Right lung (tissue), 5 donors: ENCODE results near the gene GHRL. TPM values are rescaled to one million over a fixed set of nuclear protein-coding genes. Genes with fewer than 3 reads are reported as not detected.

Source experiments
- DNase-seq, 2 donors: peaks; one replicate each; pipeline ENCODE4 v3.0.0-alpha.2; 2013
- polyA plus RNA-seq, 5 donors: library from polyadenylated mRNA; unstranded; fragments of 120-200 nt; gene quantifications; one replicate each; pipeline versions ENCODE4 v1.2.1 to v1.2.3, GENCODE V29; 2013; ENCODE audit warnings: inconsistent platforms in 1 of 5, low replicate concordance in 1 of 5; ENCODE audit not compliant: insufficient read length in 5 of 5, insufficient read depth in 1 of 5

The GHRL gene
- polyA plus RNA-seq, 5 donors, result 69.0 to 204 (median 110) TPM

- DNase-seq, result no peak
Measured at GRCh38 chr3:10247679-10248183, 45.0 kb downstream of the GHRL start.

DNA sequence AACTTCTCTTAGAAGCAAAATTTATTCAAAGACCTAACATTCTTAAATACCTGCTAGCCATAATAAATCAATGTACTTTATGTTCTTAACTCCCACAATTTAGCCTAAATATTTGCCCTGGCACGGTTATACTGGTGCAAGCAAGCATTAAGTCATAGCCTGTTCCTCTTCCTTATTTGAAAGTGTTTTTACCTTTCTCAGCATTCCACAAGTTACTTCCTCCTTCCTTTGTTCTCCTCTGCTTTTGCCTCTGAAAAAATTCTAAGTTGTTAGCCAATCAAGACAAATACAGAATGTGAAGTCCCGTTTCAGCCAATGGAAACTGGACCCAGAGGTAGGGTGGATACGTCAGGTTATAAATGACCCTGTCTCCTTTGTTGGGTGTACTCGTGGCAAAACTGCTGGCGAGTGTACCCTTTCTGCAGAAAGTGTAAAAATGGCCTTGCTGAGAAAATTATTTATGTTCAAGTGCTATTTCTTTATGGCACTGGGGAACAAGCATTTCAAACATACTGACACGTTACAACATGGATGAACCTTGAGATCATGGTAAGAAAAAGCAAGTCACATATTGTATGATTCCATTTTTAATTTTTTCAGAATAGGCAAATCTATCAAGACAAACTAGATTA lies 47.5 kb downstream of the GHRL start:
- DNase-seq, result no peak

DNA sequence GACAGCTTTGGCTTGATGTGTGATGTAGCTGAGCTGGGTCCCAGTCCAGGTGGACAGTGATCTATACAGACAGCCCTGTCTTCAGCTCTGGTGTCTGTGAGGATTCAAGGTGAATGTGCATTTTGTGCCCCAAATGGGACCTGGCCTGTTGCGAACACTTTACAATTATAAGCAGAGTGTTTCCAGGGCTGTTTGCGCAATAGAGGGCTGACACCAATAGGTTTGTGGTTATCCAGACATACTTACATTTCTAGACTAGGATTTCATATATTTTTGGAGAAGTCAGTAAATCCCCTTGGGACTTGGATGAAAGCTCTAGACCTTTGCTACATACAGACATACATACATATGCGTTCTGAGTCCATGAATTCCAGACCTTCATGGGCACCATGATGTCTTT lies 48.7 kb downstream of the GHRL start:
- DNase-seq, result no peak

- no peak for DNase-seq
Measured at GRCh38 chr3:10242182-10243065, 50.3 kb downstream of the GHRL start.

DNA sequence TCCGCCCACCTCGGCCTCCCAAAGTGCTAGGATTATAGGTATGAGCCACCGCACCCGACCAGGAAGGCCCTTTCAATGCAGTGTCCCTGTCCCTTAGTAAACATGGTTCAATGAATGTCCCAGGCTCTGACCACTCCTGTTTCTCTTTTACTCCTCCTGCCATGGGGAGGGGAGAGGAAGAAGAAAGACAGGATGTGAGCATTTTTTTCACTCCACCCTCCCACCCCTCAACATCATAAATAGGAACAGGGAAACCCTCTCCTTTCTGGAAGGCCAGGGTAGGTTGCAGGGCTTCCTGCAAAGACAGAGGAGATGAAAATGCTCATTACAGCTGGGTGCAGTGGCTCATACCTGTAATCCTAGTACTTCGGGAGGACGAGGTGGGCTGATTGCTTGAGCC lies 51.9 kb downstream of the GHRL start:
- DNase-seq, result no peak

DNA sequence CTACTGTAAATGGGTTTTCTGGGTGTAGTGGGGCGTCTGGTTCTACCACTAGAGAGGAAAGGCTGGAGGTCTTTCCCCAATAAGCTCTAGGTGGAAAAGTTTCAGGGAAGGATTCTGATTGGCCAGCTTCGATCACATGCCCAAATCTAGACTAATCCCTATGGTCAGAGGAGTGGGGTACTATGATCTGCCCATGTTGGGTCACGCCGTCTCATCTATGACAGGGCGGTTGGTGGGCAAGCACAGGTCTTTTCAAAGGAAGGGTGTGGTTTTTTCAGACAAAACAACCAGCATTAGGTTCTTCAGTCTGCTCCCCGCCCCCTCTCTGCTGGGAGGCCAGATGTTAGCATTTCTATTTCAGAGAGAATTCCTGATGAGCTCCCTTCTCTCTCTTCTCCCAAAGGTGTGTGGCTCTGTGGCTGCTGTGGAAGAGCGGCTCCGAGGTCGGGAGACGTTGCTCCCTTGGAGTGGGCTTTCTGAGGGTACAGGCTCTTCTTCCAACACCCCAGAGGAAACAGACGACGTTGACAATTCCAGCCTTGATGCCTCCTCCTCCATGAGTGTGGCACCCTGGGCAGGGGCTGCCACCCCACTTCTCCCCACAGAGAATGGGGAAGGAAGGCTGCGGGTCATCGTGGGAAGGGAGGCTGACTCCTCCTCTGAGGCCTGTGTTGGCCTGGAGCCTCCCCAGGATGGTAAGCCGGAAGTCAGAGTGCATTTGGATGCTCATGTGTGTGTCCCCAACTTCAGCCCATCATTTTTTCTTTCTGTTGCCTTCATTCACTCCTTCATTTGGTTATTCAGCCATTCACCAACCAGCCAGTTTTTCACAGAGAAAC lies 54.2 kb downstream of the GHRL start:
- DNase-seq, result no peak

Other genes starting within 250 kb of the GHRL start
- under 1 TPM in 4 of 5 donors, not detected in 1; 0.36 to 0.82 (median 0.55) TPM for gene FANCD2OS, start 184.7 kb downstream of the GHRL start, polyA plus RNA-seq
- 100 to 1,000 TPM; 180 to 216 (median 201) TPM for gene BRK1, start 177.3 kb downstream of the GHRL start, polyA plus RNA-seq
- gene VHL, start 151.2 kb downstream of the GHRL start, polyA plus RNA-seq, result 10 to 100 TPM; 75.9 to 89.3 (median 84.5) TPM
- 1 to 10 TPM; 1.4 to 2.3 (median 2.0) TPM for gene IRAK2, start 128.0 kb downstream of the GHRL start, polyA plus RNA-seq
- gene TATDN2, start 44.5 kb downstream of the GHRL start, polyA plus RNA-seq, result 10 to 100 TPM; 33.8 to 43.3 (median 36.1) TPM
- gene SEC13, start 28.2 kb upstream of the GHRL start, polyA plus RNA-seq, result 100 to 1,000 TPM in 3 of 5 donors, 10 to 100 TPM in 2; 99.5 to 134 (median 109) TPM
- gene ATP2B2, start 212.6 kb upstream of the GHRL start, polyA plus RNA-seq, result under 1 TPM in 4 of 5 donors, not detected in 1; 0.03 to 0.24 (median 0.13) TPM